NCI-H510A (cell line): ENCODE results near the gene AFF3.
"Not testable (repeated sequence)": the region's sequence is repeated elsewhere in the genome, so short reads cannot be mapped to it uniquely, and the experiment has no call there.

Source experiments
- DNase-seq: peaks from one replicate; lab custom pipeline; 2025; lab: John Stamatoyannopoulos, UW

Gene AFF3

GRCh38 chr2:99960291-99960690 lies 182.1 kb downstream of the AFF3 start:
- DNase-seq: no peak

- DNase-seq: no peak
Observed at GRCh38 chr2:99959261-99960014, 183.0 kb downstream of the AFF3 start.

GRCh38 chr2:99957332-99958133 lies 184.9 kb downstream of the AFF3 start:
- no peak for DNase-seq

GRCh38 chr2:99956232-99957030 lies 186.0 kb downstream of the AFF3 start:
- no peak for DNase-seq

GRCh38 chr2:99953750-99954149 lies 188.6 kb downstream of the AFF3 start:
- no peak for DNase-seq

GRCh38 chr2:99949963-99950362 lies 192.4 kb downstream of the AFF3 start:
- DNase-seq: no peak

GRCh38 chr2:99949530-99949929 lies 192.9 kb downstream of the AFF3 start:
- DNase-seq: no peak

GRCh38 chr2:99948010-99948409 lies 194.4 kb downstream of the AFF3 start:
- no peak for DNase-seq

GRCh38 chr2:99947366-99947765 lies 195.0 kb downstream of the AFF3 start:
- not testable (repeated sequence) for DNase-seq

GRCh38 chr2:99944019-99944418 lies 198.4 kb downstream of the AFF3 start:
- no peak for DNase-seq

- no peak for DNase-seq
Observed at GRCh38 chr2:99942561-99943347, 199.6 kb downstream of the AFF3 start.

GRCh38 chr2:99940963-99941362 lies 201.4 kb downstream of the AFF3 start:
- DNase-seq: no peak

GRCh38 chr2:99939135-99939534 lies 203.3 kb downstream of the AFF3 start:
- DNase-seq: no peak

GRCh38 chr2:99938250-99938649 lies 204.1 kb downstream of the AFF3 start:
- DNase-seq: no peak

- no peak for DNase-seq
Observed at GRCh38 chr2:99936065-99936464, 206.3 kb downstream of the AFF3 start.

- no peak for DNase-seq
Observed at GRCh38 chr2:99935662-99936061, 206.7 kb downstream of the AFF3 start.

- no peak for DNase-seq
Observed at GRCh38 chr2:99933894-99934650, 208.3 kb downstream of the AFF3 start.

GRCh38 chr2:99933491-99933890 lies 208.9 kb downstream of the AFF3 start:
- DNase-seq: not testable (repeated sequence)

GRCh38 chr2:99928470-99929053 lies 213.8 kb downstream of the AFF3 start:
- no peak for DNase-seq

- not testable (repeated sequence) for DNase-seq
Observed at GRCh38 chr2:99927690-99928207, 214.6 kb downstream of the AFF3 start.
